WTC11 (cell line): Measurements from ENCODE around the gene HPS1. TPM values are rescaled to one million over a fixed set of nuclear protein-coding genes. Genes with fewer than 3 reads are reported as not detected.

Source experiments
- ATAC-seq: fragments of 200-7000 bp; cut with Tn5 transposase; 2 replicates; pipeline ENCODE4 v1.10.0; 2021; ENCODE audit warnings: mild to moderate bottlenecking, moderate library complexity
- Bru-seq: library from RNA; stranded (reverse); fragments of 400-500 nt; gene quantifications from one replicate; lab custom pipeline; 2021; lab: Mats Ljungman, UMichigan
- CTCF ChIA-PET: fragments of 300-600 bp; sonication (Branson Sonifier 250); formaldehyde crosslinking; loops from one replicate; lab custom pipeline; 2021; ENCODE audit warnings: antibody characterized with exemption; lab: Charles Lee
- POLR2A ChIA-PET: fragments of 350-600 bp; sonication (Branson Sonifier 250); formaldehyde crosslinking; loops from one replicate; lab custom pipeline; 2021; ENCODE audit warnings: antibody characterized with exemption; lab: Charles Lee
- DNase-seq: peaks from one replicate; pipeline ENCODE4 v3.0.0; 2021; ENCODE audit warnings: low spot score
- H3K27ac Mint-ChIP-seq: 2 replicates; pipeline ENCODE4 v1.8.0; 2021; ENCODE audit warnings: mixed read lengths
- H3K27me3 Mint-ChIP-seq: 2 replicates; pipeline ENCODE4 v1.8.0; 2021; ENCODE audit warnings: low read depth, mild to moderate bottlenecking, moderate library complexity, mixed read lengths
- H3K36me3 Mint-ChIP-seq: 2 replicates; pipeline ENCODE4 v1.8.0; 2021; ENCODE audit warnings: mixed read lengths
- H3K4me1 Mint-ChIP-seq: 2 replicates; pipeline ENCODE4 v1.8.0; 2022; ENCODE audit warnings: mixed read lengths
- H3K4me3 Mint-ChIP-seq: 2 replicates; pipeline ENCODE4 v1.8.0; 2021; ENCODE audit warnings: mild to moderate bottlenecking, moderate library complexity, mixed read lengths
- H3K9me3 Mint-ChIP-seq: 2 replicates; pipeline ENCODE4 v1.8.0; 2021; ENCODE audit warnings: mixed read lengths
- CBFB ChIP-seq: sonication (generic); formaldehyde crosslinking; IDR thresholded peaks from 2 replicates; pipeline ENCODE4 v1.8.1; 2022; ENCODE audit warnings: mild to moderate bottlenecking, low read depth, missing genetic modification reagents
- ETV6 ChIP-seq: sonication (generic); formaldehyde crosslinking; IDR thresholded peaks from 2 replicates; pipeline ENCODE4 v1.8.1; 2022; ENCODE audit warnings: mild to moderate bottlenecking, missing genetic modification reagents
- FOXJ3 ChIP-seq: sonication (generic); formaldehyde crosslinking; IDR thresholded peaks from 2 replicates; pipeline ENCODE4 v1.9.0; 2021; ENCODE audit warnings: missing genetic modification reagents, mild to moderate bottlenecking, borderline replicate concordance
- GABPB1 ChIP-seq: sonication (generic); formaldehyde crosslinking; IDR thresholded peaks from 2 replicates; pipeline ENCODE4 v1.8.1; 2023; ENCODE audit warnings: mild to moderate bottlenecking, missing genetic modification reagents
- MYBL2 ChIP-seq: sonication (generic); formaldehyde crosslinking; IDR thresholded peaks from 2 replicates; pipeline ENCODE4 v1.8.1; 2023; ENCODE audit warnings: mild to moderate bottlenecking, moderate library complexity, missing genetic modification reagents
- TEAD1 ChIP-seq: sonication (generic); formaldehyde crosslinking; IDR thresholded peaks from 2 replicates; pipeline ENCODE4 v1.8.0; 2022; ENCODE audit warnings: mild to moderate bottlenecking, missing genetic modification reagents
- long read RNA-seq, 3 experiments: library from RNA in 1 of 3; library from capped mRNA in 1 of 3; library from polyadenylated mRNA in 1 of 3; unstranded in 2 of 3; stranded (forward) in 1 of 3; transcript quantifications; one replicate each; pipeline ENCODE4 v2.0.0, GENCODE V29; 2021
- total RNA-seq: library from RNA; stranded (reverse); gene quantifications from 3 replicates; pipeline ENCODE4 v1.2.3, GENCODE V29; 2021
- TF ChIP-seq, protein P1 (sequence below): sonication (generic); formaldehyde crosslinking; IDR thresholded peaks from 2 replicates; pipeline ENCODE4 v1.8.0; 2022; ENCODE audit warnings: mild to moderate bottlenecking, missing genetic modification reagents
- TF ChIP-seq, protein P2 (sequence below): fragments of 200-600 bp; IDR thresholded peaks from 2 replicates; pipeline ENCODE4 v1.8.0; 2022; ENCODE audit warnings: antibody characterized with exemption
- TF ChIP-seq, protein P3 (sequence below): fragments of 250-450 bp; sonication (Bioruptor Pico); IDR thresholded peaks from 2 replicates; pipeline ENCODE4 v1.8.0; 2021; ENCODE audit warnings: mild to moderate bottlenecking
- TF ChIP-seq, protein P4 (sequence below): sonication (generic); formaldehyde crosslinking; IDR thresholded peaks from 2 replicates; pipeline ENCODE4 v1.8.1; 2022; ENCODE audit warnings: mild to moderate bottlenecking, moderate library complexity, missing genetic modification reagents
- TF ChIP-seq, protein P5 (sequence below): sonication (generic); formaldehyde crosslinking; IDR thresholded peaks from 2 replicates; pipeline ENCODE4 v1.8.0; 2022; ENCODE audit warnings: mild to moderate bottlenecking, missing genetic modification reagents
- TF ChIP-seq, protein P6 (sequence below): sonication (generic); formaldehyde crosslinking; IDR thresholded peaks from 2 replicates; pipeline ENCODE4 v1.8.1; 2023; ENCODE audit warnings: mild to moderate bottlenecking, moderate library complexity, missing genetic modification reagents
- TF ChIP-seq, protein P7 (sequence below): sonication (generic); formaldehyde crosslinking; IDR thresholded peaks from 2 replicates; pipeline ENCODE4 v1.8.1; 2022; ENCODE audit warnings: low read depth, mild to moderate bottlenecking, moderate library complexity, missing genetic modification reagents, borderline replicate concordance
- TF ChIP-seq, protein P8 (sequence below): sonication (generic); formaldehyde crosslinking; IDR thresholded peaks from 2 replicates; pipeline ENCODE4 v1.8.1; 2023; ENCODE audit warnings: mild to moderate bottlenecking, missing genetic modification reagents, moderate library complexity

The HPS1 gene
- total RNA-seq (43.4 to 49.3 TPM (median 47.4 TPM) in 3 replicates), Bru-seq, nascent RNA (percentile 76 among the genes with signal in this experiment)
- long read RNA-seq, experiment 1, transcript HPS1-202 (10 exons, 1,580 nt): minor isoform, 5 of 161 reads
- long read RNA-seq, experiment 1, transcript HPS1-201 (20 exons, 3,703 nt): minor isoform, 11 of 161 reads
- long read RNA-seq, experiment 1, transcript HPS1-207 (4 exons, 922 nt): major isoform, 41 of 161 reads
- long read RNA-seq, experiment 1, partial matches to known transcripts: 24 of 161 reads
- long read RNA-seq, experiment 1, other reads (novel, unspliced or antisense): 80 of 161 reads
- long read RNA-seq, experiment 2, transcript HPS1-202 (10 exons, 1,580 nt): minor isoform, 5 of 57 reads
- long read RNA-seq, experiment 2, transcript HPS1-207 (4 exons, 922 nt): major isoform, 18 of 57 reads
- long read RNA-seq, experiment 2, partial matches to known transcripts: 15 of 57 reads
- long read RNA-seq, experiment 2, other reads (novel, unspliced or antisense): 19 of 57 reads
- long read RNA-seq, experiment 3, transcript HPS1-207 (4 exons, 922 nt): major isoform, 47 of 108 reads
- long read RNA-seq, experiment 3, transcript HPS1-202 (10 exons, 1,580 nt): minor isoform, 11 of 108 reads
- long read RNA-seq, experiment 3, partial matches to known transcripts: 19 of 108 reads
- long read RNA-seq, experiment 3, other reads (novel, unspliced or antisense): 31 of 108 reads

DNA sequence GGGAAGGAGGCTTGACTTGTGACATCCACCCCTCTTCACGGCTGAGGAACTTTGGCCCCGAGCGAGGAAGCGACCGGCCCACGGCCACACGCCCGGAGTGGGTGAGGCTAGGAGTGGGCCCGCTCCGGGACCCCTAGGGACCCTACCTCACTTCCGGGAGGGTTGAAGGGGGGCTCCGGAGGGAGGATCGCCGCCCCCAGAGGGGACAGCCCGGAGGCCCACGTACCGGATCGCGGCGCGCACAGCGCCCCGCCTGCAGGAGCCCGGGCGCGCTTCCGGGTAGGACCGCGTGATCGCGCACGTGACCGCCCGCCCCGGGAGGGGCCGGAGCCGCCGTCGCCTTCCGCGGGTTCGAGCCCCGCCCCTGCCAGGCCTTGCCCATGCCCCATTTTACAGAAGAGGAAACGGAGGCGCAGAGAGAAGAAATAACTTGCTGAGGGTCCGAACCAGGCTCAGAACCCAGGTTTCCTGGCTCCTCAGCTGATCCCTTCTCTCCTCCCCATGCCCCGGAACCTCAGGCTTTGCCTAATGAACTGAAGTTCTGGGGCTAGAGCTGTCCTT is at the start of gene HPS1:
Gene HPS1, minus strand, starts transcription at position 275 of the 561 bp plus-strand sequence. CDS start 3,695 bp downstream, outside the sequence.
- ATAC-seq: peak; percentile 87
- H3K27me3 Mint-ChIP-seq: no peaks in the 10 kb centered on the region
- H3K27ac Mint-ChIP-seq: peak within 1 kb of the TSS; percentile 42
- H3K9me3 Mint-ChIP-seq: no peaks in the 10 kb centered on the region
- ChIA-PET CTCF (interaction anchor here (1.0 to 1.2 kb wide), 5 partner anchors 19 to 138 kb away, joined by 3 to 7 read pairs (median 4); no protein-coding TSS in a partner anchor), POLR2A (no interaction called here)
- H3K4me3 Mint-ChIP-seq: peak within 1 kb of the TSS; percentile 77
- 0 out of 2 replicates have a peak, but pooled peaks cover 4% of the 10 kb centered on the region for H3K4me1 Mint-ChIP-seq
- H3K36me3 Mint-ChIP-seq: peaks cover 27% of the 10 kb centered on the region
- DNase-seq: peak; percentile 65
- peak; percentile 85; the same call in 1 of the 2 replicates for TF ChIP-seq ETV6 (CRISPR knock-in tag)
- TF ChIP-seq, protein P1, sequence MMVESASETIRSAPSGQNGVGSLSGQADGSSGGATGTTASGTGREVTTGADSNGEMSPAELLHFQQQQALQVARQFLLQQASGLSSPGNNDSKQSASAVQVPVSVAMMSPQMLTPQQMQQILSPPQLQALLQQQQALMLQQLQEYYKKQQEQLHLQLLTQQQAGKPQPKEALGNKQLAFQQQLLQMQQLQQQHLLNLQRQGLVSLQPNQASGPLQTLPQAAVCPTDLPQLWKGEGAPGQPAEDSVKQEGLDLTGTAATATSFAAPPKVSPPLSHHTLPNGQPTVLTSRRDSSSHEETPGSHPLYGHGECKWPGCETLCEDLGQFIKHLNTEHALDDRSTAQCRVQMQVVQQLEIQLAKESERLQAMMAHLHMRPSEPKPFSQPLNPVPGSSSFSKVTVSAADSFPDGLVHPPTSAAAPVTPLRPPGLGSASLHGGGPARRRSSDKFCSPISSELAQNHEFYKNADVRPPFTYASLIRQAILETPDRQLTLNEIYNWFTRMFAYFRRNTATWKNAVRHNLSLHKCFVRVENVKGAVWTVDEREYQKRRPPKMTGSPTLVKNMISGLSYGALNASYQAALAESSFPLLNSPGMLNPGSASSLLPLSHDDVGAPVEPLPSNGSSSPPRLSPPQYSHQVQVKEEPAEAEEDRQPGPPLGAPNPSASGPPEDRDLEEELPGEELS: peak; percentile 71; the same call in 1 of the 2 replicates
- TF ChIP-seq, protein P2, sequence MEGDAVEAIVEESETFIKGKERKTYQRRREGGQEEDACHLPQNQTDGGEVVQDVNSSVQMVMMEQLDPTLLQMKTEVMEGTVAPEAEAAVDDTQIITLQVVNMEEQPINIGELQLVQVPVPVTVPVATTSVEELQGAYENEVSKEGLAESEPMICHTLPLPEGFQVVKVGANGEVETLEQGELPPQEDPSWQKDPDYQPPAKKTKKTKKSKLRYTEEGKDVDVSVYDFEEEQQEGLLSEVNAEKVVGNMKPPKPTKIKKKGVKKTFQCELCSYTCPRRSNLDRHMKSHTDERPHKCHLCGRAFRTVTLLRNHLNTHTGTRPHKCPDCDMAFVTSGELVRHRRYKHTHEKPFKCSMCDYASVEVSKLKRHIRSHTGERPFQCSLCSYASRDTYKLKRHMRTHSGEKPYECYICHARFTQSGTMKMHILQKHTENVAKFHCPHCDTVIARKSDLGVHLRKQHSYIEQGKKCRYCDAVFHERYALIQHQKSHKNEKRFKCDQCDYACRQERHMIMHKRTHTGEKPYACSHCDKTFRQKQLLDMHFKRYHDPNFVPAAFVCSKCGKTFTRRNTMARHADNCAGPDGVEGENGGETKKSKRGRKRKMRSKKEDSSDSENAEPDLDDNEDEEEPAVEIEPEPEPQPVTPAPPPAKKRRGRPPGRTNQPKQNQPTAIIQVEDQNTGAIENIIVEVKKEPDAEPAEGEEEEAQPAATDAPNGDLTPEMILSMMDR: no peak
- peak; percentile 32; the same call in 1 of the 2 replicates for TF ChIP-seq GABPB1 (CRISPR knock-in tag)
- TF ChIP-seq FOXJ3 (CRISPR knock-in tag): no peak
- TF ChIP-seq, protein P3, sequence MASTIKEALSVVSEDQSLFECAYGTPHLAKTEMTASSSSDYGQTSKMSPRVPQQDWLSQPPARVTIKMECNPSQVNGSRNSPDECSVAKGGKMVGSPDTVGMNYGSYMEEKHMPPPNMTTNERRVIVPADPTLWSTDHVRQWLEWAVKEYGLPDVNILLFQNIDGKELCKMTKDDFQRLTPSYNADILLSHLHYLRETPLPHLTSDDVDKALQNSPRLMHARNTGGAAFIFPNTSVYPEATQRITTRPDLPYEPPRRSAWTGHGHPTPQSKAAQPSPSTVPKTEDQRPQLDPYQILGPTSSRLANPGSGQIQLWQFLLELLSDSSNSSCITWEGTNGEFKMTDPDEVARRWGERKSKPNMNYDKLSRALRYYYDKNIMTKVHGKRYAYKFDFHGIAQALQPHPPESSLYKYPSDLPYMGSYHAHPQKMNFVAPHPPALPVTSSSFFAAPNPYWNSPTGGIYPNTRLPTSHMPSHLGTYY (CRISPR knock-in tag): 0 out of 2 replicates have a peak, but pooled peaks have one; percentile 17
- TF ChIP-seq MYBL2 (CRISPR knock-in tag): no peak
- TF ChIP-seq, protein P4, sequence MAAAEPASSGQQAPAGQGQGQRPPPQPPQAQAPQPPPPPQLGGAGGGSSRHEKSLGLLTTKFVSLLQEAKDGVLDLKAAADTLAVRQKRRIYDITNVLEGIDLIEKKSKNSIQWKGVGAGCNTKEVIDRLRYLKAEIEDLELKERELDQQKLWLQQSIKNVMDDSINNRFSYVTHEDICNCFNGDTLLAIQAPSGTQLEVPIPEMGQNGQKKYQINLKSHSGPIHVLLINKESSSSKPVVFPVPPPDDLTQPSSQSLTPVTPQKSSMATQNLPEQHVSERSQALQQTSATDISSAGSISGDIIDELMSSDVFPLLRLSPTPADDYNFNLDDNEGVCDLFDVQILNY: 0 out of 2 replicates have a peak, but pooled peaks have one; percentile 56
- 0 out of 2 replicates have a peak, but pooled peaks have one; percentile 12 for TF ChIP-seq TEAD1
- TF ChIP-seq CBFB (CRISPR knock-in tag): no peak
- TF ChIP-seq, protein P5, sequence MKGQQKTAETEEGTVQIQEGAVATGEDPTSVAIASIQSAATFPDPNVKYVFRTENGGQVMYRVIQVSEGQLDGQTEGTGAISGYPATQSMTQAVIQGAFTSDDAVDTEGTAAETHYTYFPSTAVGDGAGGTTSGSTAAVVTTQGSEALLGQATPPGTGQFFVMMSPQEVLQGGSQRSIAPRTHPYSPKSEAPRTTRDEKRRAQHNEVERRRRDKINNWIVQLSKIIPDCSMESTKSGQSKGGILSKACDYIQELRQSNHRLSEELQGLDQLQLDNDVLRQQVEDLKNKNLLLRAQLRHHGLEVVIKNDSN (CRISPR knock-in tag): peak; percentile 97
- TF ChIP-seq, protein P6, sequence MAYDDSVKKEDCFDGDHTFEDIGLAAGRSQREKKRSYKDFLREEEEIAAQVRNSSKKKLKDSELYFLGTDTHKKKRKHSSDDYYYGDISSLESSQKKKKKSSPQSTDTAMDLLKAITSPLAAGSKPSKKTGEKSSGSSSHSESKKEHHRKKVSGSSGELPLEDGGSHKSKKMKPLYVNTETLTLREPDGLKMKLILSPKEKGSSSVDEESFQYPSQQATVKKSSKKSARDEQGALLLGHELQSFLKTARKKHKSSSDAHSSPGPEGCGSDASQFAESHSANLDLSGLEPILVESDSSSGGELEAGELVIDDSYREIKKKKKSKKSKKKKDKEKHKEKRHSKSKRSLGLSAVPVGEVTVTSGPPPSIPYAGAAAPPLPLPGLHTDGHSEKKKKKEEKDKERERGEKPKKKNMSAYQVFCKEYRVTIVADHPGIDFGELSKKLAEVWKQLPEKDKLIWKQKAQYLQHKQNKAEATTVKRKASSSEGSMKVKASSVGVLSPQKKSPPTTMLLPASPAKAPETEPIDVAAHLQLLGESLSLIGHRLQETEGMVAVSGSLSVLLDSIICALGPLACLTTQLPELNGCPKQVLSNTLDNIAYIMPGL (CRISPR knock-in tag): peak; percentile 71; the same call in 1 of the 2 replicates
- TF ChIP-seq, protein P7, sequence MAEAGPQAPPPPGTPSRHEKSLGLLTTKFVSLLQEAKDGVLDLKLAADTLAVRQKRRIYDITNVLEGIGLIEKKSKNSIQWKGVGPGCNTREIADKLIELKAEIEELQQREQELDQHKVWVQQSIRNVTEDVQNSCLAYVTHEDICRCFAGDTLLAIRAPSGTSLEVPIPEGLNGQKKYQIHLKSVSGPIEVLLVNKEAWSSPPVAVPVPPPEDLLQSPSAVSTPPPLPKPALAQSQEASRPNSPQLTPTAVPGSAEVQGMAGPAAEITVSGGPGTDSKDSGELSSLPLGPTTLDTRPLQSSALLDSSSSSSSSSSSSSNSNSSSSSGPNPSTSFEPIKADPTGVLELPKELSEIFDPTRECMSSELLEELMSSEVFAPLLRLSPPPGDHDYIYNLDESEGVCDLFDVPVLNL (CRISPR knock-in tag): no peak
- TF ChIP-seq, protein P8, sequence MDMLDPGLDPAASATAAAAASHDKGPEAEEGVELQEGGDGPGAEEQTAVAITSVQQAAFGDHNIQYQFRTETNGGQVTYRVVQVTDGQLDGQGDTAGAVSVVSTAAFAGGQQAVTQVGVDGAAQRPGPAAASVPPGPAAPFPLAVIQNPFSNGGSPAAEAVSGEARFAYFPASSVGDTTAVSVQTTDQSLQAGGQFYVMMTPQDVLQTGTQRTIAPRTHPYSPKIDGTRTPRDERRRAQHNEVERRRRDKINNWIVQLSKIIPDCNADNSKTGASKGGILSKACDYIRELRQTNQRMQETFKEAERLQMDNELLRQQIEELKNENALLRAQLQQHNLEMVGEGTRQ (CRISPR knock-in tag): peak; percentile 98
